Esophagus muscularis mucosa (tissue), 4 donors: ENCODE measurements around the gene CRYBG1. TPM values are rescaled to one million over a fixed set of nuclear protein-coding genes. Genes with fewer than 3 reads are reported as not detected.

Experiments
- DNase-seq: peaks from one replicate; pipeline ENCODE4 v3.0.0-alpha.2; 2017; ENCODE audit errors: extremely low spot score
- H3K27ac ChIP-seq, 4 donors: fragments of 200-600 bp; sonication (generic); replicated peaks in 1 of 4; 1 replicate in 3 of 4; 2 replicates in 1 of 4; pipeline ENCODE4 v1.5.1; 2016 to 2019; ENCODE audit warnings: mild to moderate bottlenecking in 1 of 4
- H3K27me3 ChIP-seq, 4 donors: fragments of 200-600 bp; sonication (generic); one replicate each; pipeline versions ENCODE4 v1.5.1 to v1.6.0; 2016 to 2019
- H3K36me3 ChIP-seq, 4 donors: fragments of 200-600 bp; sonication (generic); one replicate each; pipeline ENCODE4 v1.5.1; 2016 to 2019
- H3K4me1 ChIP-seq, 4 donors: fragments of 200-600 bp; sonication (generic); one replicate each; pipeline ENCODE4 v1.5.1; 2016 to 2019
- H3K4me3 ChIP-seq, 4 donors: fragments of 200-600 bp; sonication (generic); 1 replicate in 2 of 4; 2 replicates in 2 of 4; pipeline ENCODE4 v1.5.1; 2016 to 2019; ENCODE audit warnings: mild to moderate bottlenecking in 4 of 4, moderate library complexity in 1 of 4
- H3K9me3 ChIP-seq, 4 donors: fragments of 200-600 bp; sonication (generic); 1 replicate in 3 of 4; 2 replicates in 1 of 4; pipeline ENCODE4 v1.5.1; 2016 to 2019
- CTCF ChIP-seq, 3 experiments: fragments of 200-600 bp in 2 of 3; fragments of 450-650 bp in 1 of 3; sonication (generic) in 2 of 3; IDR thresholded peaks; one replicate each; pipeline ENCODE4 v1.5.1; 2017 to 2019; ENCODE audit warnings: antibody characterized with exemption in 3 of 3, mild to moderate bottlenecking in 2 of 3, moderate library complexity in 1 of 3
- EP300 ChIP-seq: sonication (generic); formaldehyde crosslinking; IDR thresholded peaks from one replicate; pipeline ENCODE4 v1.6.1; 2017; ENCODE audit warnings: antibody characterized with exemption
- POLR2A ChIP-seq: fragments of 450-650 bp; IDR thresholded peaks from one replicate; pipeline ENCODE4 v1.6.1; 2017; ENCODE audit warnings: antibody characterized with exemption, moderate library complexity, mild to moderate bottlenecking, low read depth
- POLR2AphosphoS5 ChIP-seq, 2 donors: sonication (generic); formaldehyde crosslinking; IDR thresholded peaks; one replicate each; pipeline ENCODE4 v1.6.1; 2017; ENCODE audit warnings: antibody characterized with exemption in 2 of 2
- WGBS: methylation state at CpG from one replicate; pipeline ENCODE4 v1.1.5; 2018; 5-methylcytosine and 5-hydroxymethylcytosine counted together
- intact Hi-C: fragments of 100-400 bp; cut with DNase I; formaldehyde crosslinking; loops from one replicate; pipeline ENCODE4 v1.15.1; 2023
- total RNA-seq, 4 donors: library from RNA; depleted of rRNA; stranded (reverse); fragments of >200 nt; gene quantifications; one replicate each; pipeline versions ENCODE4 v1.1.0 to v1.2.1, GENCODE V29; 2016

Gene CRYBG1
- total RNA-seq, 4 donors from 2014 or later: 2.1 to 4.5 (median 3.6) TPM

GRCh38 chr6:106458021-106458986 lies 97.8 kb downstream of the CRYBG1 start:
- WGBS: 87% methylated on average over 7 of the region's 7 CpGs

GRCh38 chr6:106460481-106460880 lies 100.0 kb downstream of the CRYBG1 start:
- intact Hi-C loops: no loop called here
- no peaks in the 10 kb centered on the region for H3K36me3 ChIP-seq
- WGBS: 76% methylated on average over 2 of the region's 2 CpGs

More at GRCh38 chr6:106458021-106458986, 97.8 kb downstream of the CRYBG1 start:
- Histone ChIP-seq H3K36me3 (no peaks in the 10 kb centered on the region), H3K27me3 (peaks cover 0 to 5% (median 0%) of the 10 kb centered on the region in 4 donors), H3K9me3 (no peaks in the 10 kb centered on the region), H3K4me3 (no peak overlapping the region), H3K4me1 (no peaks in the 10 kb centered on the region), H3K27ac (no peak overlapping the region)
- intact Hi-C loops: no loop called here
- no peak for TF ChIP-seq EP300
- no peak for TF ChIP-seq POLR2A
- no peak for TF ChIP-seq CTCF (IDR thresholded peaks at IDR 0.05)
- TF ChIP-seq POLR2AphosphoS5 (IDR thresholded peaks at IDR 0.05): no peak
- no peak for DNase-seq

GRCh38 chr6:106461084-106461483 lies 100.6 kb downstream of the CRYBG1 start:
- TF ChIP-seq CTCF (IDR thresholded peaks at IDR 0.05): no peak
- no peak for TF ChIP-seq EP300
- TF ChIP-seq POLR2A: no peak
- TF ChIP-seq POLR2AphosphoS5 (IDR thresholded peaks at IDR 0.05): no peak
- Histone ChIP-seq H3K4me3 (no peak overlapping the region), H3K36me3 (no peaks in the 10 kb centered on the region), H3K9me3 (no peaks in the 10 kb centered on the region), H3K27me3 (peaks cover 0 to 5% (median 0%) of the 10 kb centered on the region in 4 donors), H3K4me1 (no peaks in the 10 kb centered on the region), H3K27ac (no peak overlapping the region)
- DNase-seq: no peak
- intact Hi-C loops: no loop called here

More at GRCh38 chr6:106460481-106460880, 100.0 kb downstream of the CRYBG1 start:
- DNase-seq: no peak
- H3K27ac ChIP-seq: no peak overlapping the region
- H3K4me3 ChIP-seq: no peak overlapping the region
- H3K9me3 ChIP-seq: no peaks in the 10 kb centered on the region
- H3K27me3 ChIP-seq: peaks cover 0 to 5% (median 0%) of the 10 kb centered on the region in 4 donors
- TF ChIP-seq POLR2A: no peak
- no peak for TF ChIP-seq CTCF (IDR thresholded peaks at IDR 0.05)
- TF ChIP-seq POLR2AphosphoS5 (IDR thresholded peaks at IDR 0.05): no peak
- TF ChIP-seq EP300: no peak
- no peaks in the 10 kb centered on the region for H3K4me1 ChIP-seq

- WGBS: 87% methylated on average over 2 of the region's 2 CpGs
Measured at GRCh38 chr6:106462923-106463557, 102.5 kb downstream of the CRYBG1 start.

More at GRCh38 chr6:106462923-106463557, 102.5 kb downstream of the CRYBG1 start:
- no peak for DNase-seq
- Histone ChIP-seq H3K27me3 (peaks cover 0 to 5% (median 0%) of the 10 kb centered on the region in 4 donors), H3K9me3 (no peaks in the 10 kb centered on the region), H3K27ac (no peak overlapping the region), H3K4me3 (no peak overlapping the region), H3K4me1 (no peaks in the 10 kb centered on the region), H3K36me3 (no peaks in the 10 kb centered on the region)
- no peak for TF ChIP-seq POLR2A
- TF ChIP-seq CTCF (IDR thresholded peaks at IDR 0.05): no peak
- no peak for TF ChIP-seq EP300
- TF ChIP-seq POLR2AphosphoS5 (IDR thresholded peaks at IDR 0.05): no peak
- intact Hi-C loops: no loop called here
